HG02623 (cell line): Measurements from ENCODE around the gene ATP2B2.

Experiments
- ATAC-seq: cut with Tn5 transposase; IDR thresholded peaks from one replicate; pipeline ENCODE4 v1.9.1; 2021; ENCODE audit warnings: moderate library complexity; ENCODE audit not compliant: unreplicated experiment

Gene ATP2B2

DNA sequence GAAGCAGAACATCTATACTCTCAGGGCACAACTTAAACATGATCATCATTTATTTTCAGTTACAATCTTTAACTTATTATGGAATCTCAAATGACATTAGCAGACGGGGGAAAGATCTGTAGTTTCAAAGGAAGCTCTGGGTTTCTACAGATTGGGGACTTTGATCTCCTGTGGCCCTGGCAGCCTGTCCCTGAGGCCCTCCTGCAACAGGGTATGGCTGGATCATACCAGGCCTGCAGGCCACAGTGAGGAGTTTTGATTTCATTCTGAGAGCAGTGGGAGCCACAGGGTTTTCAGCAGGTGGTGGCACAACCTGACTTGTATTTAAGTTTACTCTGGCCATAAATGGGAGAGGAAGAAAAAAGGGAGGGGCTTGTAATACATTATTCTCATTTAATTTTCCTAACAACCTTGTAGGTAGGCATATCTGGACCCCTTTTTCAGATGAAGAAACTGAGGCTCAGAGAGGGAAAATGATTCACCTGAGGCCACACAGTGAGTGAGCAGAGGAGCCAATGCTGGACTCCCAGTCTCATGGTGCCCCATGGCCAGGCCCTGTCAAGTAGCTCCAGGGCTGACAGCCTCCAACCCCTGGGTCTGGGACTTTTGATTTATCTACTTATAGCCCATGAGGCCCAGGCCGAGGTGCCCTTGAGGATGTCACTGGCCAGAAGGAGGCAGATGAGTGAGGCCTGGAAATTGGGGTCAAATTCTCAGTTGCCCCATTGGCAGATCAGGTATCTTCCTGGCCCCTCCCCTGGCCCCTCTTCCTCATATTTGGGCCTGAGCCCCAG is 71.0 kb downstream of the ATP2B2 start:
- no peak for ATAC-seq

DNA sequence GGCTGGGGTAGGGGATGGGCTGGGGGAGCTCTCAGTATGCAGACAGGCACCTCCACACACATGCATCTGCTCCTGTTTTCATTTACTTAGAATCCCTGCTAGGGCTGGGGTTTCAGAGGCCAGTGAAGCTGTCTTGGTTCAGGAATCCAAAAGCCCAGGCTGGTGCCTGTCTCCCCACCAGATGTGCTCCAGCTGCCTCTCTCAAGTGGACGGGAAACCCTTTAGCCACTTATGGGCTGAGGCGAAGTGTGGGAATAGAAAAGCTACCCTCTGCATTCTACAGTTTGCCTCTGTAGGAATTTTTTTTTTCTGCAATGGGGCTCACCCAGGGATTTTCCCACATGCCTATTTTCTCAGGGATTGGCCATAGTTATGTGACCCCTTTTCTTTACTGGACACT is 72.5 kb downstream of the ATP2B2 start:
- no peak for ATAC-seq

DNA sequence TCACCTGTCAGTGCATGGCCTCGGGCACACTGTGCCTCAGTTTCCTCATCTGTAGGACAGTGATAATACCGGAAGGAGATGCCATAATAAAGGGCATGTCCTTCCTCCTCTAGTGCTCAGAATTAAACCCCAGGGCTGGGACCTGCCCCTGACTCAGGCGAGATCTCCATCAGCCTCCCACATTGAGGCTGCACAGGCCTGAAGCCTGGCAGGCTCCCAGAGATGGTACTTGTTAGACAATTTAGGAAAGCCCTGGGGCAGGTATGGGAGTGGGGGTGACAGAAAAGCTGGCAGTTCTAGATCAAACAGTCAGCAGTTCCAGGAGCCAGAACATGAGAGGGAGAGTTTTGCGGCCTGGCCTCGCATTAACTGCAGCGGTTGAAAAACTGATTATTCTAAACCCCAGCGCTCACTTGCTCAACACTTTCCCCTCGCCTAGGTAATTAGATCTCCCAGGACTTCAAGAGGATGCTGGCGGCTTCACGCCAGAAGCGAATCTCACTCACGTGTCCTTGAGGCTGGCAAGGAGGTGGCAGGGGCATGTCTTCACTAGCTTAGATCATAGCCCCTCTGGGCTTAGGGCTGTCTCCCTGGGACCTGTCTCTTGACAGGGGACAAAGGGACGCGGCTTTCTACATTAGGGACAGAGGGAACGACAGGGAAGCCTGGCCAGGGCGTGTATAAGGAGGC is 73.1 kb downstream of the ATP2B2 start:
- ATAC-seq: no peak

DNA sequence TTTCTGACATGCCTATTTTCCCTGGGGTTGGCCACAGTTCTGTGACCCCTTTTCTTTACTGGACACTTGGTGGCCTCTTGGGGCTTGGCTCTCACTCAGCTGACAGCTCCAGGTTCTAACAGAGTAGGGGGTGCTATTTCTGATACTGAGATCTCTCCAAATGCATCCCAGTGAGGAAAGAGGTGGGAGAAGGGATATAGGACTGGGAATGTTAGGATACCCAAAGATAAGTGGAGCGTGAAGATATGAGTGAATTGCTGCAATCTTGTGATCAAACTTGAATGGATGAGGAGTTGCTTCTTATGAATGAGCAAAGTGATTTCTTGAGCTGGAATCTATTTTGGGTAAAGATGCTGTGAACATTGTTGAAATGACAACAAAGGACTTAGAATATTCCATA is 74.6 kb downstream of the ATP2B2 start:
- no peak for ATAC-seq

DNA sequence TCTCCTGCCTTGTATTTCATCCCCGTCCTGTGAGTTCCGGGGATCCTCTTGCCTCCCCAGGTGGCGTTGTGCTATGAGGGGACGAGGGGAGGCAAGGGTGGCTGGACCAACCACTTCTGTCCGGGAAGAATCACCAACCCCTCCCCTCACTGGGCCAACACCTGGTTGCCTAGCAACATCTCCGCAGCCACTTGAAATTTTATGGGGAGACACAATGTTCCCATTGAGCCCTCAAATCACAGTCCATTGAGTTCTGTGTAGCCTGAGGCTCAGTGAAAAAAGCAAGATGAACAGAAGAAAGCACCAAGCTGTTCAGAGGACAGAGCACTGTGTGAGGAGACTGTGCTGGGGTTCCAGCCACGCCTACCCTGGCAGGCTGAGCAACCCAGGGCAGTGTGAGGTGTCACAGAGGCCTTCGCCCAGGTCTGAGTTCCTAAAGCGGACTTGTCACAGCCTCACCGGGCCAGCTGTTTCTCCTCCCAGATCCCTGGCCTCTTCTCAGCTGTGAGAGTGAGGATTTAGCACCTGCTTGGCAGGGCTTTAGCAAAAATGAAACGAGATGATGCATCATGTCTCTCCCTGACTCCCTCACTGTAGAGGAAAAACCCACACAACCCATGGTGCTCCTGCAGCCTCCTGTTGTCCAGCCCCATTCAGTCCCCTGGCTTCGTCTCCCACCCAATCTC is 76.8 kb downstream of the ATP2B2 start:
- ATAC-seq: no peak

DNA sequence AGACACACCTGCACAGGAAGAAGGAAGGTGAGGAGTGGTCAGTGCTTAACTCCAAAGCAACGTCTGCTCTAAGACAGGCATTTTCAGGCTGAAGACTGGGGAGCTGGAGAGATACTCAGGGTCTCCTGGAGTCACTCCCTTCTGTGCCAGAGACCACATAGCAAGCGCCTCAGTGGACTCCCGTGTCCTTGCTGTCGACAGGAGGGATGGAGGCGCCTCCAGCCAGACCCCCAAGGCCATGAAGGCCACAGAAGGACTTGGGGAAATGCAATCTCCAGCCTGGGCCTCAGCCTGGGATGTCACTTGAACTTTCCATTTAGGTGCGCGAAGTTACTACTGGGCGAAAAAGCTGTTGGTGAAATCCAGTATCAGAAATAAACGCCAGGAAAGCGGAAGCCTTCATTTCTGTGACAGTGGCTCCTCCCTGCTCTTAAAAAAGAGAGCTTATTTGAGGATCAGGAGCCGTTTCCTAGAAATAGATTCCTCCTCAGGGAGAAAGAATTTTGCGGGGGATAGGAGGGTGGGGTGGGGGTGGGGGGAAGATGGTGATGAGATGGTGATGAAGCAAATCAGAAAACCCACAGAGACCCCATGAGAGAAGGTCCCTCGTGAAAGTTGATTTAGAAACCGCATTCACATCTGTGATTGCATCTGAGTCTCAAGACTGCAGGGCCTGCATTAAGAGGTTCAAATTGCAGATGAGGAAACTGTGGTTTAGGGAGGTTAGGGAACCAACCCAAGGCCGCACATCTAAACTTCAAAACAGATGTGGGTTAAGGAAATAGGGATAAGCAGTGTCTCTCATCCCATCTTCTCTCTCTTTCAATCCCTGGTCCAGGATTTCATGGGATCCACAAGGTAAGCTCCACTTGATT is 78.8 kb downstream of the ATP2B2 start:
- ATAC-seq: no peak

DNA sequence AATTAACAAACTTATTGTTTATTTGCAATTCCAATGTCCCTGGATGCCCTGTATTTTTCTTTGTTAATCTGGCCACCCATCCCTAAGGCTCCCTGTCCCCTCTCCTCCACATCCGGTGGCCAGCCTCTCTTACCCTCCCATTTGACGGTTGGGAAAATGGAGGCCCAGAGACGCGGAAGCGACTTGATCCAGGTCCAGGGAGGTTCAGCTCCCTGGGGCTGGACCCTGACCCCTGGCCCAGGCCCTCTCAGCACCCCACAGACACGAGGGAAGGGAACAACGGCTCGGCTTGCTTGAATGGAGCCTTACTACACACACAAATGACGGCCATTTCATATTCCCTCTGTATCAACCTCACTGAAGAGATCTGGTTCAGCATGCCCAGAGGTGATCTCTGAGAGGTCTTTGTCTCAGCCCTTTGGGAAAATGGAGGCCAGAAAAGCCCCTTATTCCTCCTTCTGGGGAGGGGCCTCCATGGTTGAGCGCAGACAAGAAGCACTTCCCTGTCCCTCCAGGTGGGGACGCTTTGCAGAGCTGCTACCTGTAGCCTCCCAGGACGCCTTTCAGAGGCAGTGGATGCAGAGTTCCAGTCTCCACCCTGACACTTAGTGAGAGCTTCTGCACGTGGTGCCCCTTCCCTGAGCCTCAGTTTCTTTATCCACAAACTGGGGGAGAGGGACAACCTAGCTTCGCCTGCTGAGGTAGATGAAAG is 82.1 kb downstream of the ATP2B2 start:
- ATAC-seq: no peak

DNA sequence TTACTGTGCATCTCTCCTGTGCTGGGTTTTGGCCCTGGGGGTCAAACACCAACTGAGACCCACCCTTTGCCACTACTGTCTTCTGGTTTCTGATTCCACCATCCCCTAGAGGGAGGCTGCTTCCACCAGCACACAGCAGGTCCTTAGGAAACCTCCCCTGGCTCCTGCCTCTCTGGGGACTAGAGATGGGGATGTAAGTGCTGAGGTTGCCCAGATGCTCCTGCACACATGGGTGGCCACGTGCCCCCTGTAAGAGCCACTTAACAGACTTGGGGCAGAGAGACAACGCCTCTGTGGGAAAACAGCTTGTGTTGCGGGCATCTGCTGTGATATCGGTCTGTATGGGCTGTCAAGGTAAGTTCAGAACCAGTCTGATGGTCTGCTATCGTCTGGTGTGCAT is 83.4 kb downstream of the ATP2B2 start:
- ATAC-seq: no peak

DNA sequence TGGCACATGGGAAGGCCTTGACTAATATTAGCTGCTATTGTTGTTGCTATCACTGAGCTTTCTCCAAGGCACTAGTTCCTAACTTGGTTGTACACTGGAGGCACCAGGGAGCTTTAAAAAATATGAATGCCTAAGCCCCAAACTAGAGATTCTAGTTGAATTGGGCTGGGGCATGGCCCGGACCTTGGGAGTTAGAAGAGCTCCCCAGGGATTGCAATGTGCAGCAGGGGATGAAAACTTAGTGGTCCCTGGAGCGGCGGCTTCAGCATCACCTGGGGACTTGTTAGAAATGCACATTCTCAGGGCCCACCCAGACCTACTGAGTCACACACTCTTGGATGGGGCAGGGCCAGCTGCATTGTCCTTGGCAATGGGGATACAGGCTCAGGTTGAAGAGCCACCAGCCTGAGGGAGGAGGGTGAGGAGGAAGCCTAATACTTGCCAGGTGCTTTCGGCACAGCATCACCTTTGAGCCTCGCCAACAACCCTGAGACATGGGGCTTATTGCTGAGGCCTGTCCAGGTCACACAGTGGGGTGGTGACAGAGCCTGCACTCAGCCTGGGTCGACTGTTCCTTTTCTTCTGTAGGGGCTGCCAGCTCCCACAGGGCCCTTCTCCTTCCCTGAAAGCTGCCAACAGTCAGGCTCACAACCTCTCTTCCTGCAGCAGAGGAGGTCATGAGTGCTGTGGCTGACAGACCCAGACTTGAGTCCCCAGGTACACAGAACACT is 84.5 kb downstream of the ATP2B2 start:
- ATAC-seq: no peak

DNA sequence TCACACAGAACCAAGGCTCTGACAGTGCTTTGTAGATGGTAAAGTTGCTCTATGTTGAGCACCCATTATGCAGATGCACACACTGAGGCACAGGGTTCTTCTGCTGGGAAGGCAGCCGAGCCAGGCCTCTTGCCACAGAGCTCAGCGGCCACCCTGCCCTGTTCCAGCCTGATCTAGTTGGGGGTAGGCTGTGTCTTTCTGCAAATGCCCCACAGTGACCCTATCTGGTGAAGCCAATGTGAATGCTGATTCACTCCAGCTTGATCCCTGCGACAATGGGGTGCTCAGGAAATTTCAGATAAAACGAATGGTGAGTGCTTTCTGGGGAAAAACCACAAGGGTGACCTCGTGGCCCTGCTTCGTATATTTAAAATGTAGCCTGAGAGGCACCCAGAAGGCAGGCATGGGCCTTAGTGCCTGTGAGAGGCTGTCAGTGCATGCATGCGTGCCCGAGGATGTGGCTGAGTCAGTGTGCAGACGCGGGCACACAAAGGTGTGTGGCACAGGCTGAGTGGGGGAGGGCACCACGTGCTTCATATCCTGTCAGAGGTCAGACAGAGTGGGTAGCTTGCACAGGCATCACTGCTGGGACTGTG is 85.7 kb downstream of the ATP2B2 start:
- no peak for ATAC-seq

DNA sequence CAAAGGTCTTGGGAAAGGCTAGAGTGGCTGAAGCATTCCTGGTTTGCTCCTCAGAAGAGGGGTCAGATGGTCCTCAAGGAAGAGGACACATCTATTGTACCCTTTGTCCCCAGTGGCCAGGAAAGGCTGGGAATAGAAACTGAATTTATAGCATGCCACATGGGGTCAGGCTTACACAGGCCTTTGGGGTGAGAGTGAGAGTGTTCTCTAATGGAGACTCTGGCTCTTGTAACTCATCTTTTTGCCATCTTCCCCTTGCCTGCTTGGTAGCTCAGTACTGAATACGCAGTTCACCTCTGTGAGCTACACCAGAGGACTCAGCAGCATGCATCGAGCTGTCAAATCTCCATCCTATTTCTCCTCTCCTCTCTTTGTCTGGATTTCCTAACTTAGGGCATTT is 87.5 kb downstream of the ATP2B2 start:
- no peak for ATAC-seq

DNA sequence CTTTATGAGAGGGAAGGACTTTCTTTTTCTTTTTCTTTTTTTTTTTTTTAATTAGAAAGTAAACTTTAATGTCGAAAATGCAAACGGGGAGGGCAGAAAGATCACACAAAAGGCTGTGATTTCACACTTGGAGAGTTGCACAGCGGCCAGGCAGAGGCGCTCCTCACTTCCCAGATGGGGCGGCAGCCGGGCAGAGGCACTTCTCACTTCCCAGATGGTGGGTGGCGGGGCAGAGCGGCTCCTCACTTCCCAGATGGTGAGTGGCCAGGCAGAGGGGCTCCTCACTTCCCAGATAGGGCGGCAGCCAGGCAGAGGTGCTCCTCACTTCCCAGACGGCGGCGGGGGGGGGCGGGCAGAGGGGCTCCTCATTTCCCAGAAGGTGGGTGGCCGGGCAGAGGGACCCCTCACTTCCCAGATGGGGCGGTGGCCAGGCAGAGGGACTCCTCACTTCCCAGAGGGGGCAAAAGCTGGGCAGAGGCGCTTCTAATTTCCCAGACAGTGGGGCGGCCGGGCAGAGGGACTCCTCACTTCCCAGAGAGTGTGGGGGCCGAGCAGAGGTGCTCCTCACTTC is 88.6 kb downstream of the ATP2B2 start:
- no peak for ATAC-seq

DNA sequence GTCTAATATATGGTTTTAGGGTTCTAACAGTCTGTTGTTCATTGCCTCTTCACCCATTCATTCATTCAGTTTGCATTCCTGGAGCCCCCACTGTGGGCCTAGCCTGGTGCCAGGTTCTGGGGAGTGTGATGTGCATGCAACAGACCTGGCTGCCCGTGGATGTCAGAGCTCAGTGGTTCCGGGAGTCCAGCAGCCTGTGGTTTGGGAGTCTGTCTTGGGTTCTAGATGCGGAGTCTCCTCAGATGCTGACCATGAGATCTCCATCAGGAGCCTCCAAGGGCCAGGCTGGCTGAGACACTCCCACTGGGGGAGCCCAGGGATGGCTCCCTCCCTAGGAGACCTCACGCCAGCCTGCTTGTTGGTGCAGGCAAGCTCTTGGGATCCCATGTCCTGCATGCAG is 92.3 kb downstream of the ATP2B2 start:
- no peak for ATAC-seq

DNA sequence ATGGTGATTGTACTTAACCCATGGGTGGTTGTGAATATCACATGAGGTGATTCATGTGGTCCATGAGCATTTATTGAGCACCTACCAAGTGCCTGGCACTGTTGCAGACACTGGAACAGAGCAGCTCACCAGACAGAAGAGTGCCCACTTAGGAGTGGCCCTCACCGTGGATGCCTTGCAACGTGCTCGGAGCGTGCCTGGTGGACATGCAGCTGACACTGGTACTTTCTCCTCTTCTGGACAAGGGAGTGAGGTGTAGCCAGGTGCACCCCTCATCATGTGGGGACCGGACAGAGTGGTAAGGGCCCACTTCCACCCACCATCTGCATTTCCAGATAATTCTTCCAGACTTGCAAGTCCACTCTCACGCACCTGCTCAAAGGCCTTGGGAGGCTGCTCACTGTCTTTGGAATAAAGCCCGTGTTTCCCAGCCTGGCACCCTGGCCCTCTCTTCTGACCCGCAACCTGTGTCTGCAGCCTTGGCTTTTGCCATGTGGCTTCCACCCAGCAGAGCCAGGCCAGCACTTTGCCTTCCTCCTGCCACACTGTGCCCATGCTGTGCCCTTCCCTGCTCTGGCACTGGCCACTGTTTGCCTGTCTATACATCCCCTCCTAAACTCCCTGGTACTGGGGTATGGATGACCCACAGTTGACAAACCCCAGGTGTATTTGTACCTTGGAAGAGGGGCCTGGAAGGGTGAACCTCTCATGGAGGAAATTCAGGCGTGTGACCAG is 93.6 kb downstream of the ATP2B2 start:
- ATAC-seq: no peak

DNA sequence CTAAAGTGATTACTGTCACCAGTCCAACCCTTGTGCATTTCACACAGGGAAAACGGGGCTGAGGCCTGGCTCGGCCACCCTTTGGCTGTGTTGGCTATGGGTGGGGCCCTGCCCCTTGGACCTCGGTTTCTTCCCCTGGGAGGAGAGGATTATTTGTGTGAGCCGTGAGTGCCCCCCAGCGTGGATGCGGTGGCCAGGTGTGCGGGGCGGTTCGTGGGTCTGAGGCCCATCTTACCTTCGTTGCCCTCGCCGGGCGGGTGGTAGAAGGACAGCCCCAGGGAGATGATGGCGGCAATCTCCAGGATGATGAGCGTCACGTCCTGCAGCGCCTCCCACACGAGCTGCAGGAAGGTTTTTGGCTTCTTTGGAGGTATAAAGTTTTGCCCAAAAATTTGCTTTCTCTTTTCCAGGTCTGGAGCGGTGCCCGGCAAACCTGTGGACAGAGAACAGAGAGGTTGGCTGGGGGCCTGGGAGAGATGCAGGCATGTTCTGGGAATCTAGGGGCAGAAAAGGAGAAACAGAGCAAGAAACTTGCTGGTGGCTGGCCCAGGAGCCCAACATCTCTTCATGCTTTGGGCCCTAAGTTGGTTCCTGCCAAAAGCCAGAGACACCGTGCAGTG is 94.9 kb downstream of the ATP2B2 start:
- ATAC-seq: no peak

DNA sequence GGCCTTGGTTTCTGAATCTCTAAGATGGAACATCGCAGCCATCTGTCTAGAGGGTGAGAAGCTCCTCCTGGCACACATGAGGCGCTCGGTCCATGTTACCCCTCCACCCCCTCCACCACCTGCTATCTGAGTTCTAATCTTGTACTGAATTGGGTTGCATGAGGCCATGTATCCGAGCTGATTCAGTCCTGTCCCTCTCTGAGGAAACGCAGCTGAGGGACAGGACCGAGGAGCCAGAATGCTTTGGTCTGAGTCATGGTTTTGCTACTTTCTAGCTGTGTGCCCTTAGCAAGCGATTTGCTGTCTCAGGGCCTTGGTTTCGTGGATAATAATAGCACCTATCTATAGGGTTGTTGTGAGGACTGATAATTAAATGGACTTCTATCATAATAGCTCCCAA is 96.7 kb downstream of the ATP2B2 start:
- no peak for ATAC-seq

DNA sequence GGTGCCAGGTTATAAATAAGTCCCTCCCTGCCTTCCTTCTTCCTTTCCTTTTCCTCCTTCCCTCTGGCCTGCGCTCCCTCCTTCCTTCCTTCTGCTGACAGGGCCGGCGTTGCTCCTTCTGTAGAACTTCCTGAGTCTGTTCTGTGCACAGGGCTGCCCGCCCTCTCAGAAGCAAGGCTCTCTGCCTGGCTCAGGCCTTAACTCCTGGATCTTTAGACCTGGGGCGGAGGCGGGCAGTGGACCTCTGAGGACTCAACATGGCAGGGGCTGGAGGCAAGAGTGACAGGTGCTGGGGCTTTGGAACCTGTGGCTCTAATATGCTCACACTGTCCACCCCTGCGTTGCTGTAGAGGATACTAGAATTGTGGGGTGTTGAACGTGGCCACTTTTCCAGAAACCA is 98.0 kb downstream of the ATP2B2 start:
- no peak for ATAC-seq

DNA sequence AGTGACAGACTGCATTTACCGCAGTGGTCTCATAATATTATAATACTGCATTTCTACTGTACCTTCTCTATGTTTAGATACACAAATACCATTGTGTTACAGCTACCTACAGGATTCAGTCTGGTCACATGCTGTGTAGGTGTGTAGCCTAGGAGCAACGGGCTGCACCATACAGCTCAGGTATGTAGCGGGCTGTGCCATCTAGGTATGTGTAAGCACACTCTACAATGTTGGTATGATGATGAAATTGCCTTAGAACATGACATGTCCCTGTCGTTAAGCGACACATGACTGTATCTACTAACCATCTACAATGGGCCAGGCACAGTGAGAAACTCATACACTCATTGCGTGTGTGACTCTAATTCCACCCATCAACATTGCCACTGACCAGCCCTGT is 99.0 kb downstream of the ATP2B2 start:
- ATAC-seq: no peak
